ENCODE measurements around the gene C6orf58. TPM values are rescaled to one million over a fixed set of nuclear protein-coding genes. Genes with fewer than 3 reads are reported as not detected.

The C6orf58 gene
- polyA plus RNA-seq, 1 donor from 2014 or later = 0.97 TPM

DNA sequence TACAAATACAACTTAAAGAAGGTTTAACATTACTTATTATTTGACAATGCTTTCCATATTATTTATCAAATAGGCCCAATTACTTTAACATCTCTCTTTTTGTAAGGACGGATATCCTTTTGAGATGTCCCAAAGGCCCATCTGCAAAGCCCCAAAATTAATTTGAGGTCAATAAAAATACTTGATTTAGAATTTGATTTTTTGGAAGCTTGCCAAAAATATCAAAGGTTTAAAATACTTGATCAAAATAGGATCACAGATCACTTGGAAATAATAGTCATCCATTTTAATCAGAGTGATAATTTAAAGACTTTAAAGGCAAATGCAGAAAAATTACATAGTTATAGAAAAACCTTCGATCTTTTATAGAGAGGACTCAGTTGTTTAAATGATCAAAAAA lies 8.1 kb downstream of the C6orf58 start:
- H3K27ac ChIP-seq (ENCODE audit: low read length) = no peak overlapping the region
- no peak overlapping the region for H3K4me3 ChIP-seq (ENCODE audit: low read length)
- no peaks in the 10 kb centered on the region for H3K9me3 ChIP-seq (ENCODE audit: low read length)
- H3K27me3 ChIP-seq (ENCODE audit: insufficient read depth, low read depth, low read length) = no peaks in the 10 kb centered on the region
- no peaks in the 10 kb centered on the region for H3F3A ChIP-seq (ENCODE audit: insufficient read depth, low read length, poor library complexity, severe bottlenecking)
- H3K4me2 ChIP-seq (ENCODE audit: low read length) = no peak overlapping the region
- TF ChIP-seq, protein P1, sequence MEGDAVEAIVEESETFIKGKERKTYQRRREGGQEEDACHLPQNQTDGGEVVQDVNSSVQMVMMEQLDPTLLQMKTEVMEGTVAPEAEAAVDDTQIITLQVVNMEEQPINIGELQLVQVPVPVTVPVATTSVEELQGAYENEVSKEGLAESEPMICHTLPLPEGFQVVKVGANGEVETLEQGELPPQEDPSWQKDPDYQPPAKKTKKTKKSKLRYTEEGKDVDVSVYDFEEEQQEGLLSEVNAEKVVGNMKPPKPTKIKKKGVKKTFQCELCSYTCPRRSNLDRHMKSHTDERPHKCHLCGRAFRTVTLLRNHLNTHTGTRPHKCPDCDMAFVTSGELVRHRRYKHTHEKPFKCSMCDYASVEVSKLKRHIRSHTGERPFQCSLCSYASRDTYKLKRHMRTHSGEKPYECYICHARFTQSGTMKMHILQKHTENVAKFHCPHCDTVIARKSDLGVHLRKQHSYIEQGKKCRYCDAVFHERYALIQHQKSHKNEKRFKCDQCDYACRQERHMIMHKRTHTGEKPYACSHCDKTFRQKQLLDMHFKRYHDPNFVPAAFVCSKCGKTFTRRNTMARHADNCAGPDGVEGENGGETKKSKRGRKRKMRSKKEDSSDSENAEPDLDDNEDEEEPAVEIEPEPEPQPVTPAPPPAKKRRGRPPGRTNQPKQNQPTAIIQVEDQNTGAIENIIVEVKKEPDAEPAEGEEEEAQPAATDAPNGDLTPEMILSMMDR (IDR thresholded peaks at IDR 0.05; ENCODE audit: poor library complexity, severe bottlenecking) = no peak
- TF ChIP-seq EP300 (conservative IDR thresholded peaks at IDR 0.05; ENCODE audit: poor library complexity, severe bottlenecking) (no peak), SMC3 (conservative IDR thresholded peaks at IDR 0.05; ENCODE audit: poor library complexity) (no peak), POLR2AphosphoS5 (IDR thresholded peaks at IDR 0.05) (no peak), TAF1 (IDR thresholded peaks at IDR 0.05; ENCODE audit: low read depth) (no peak), RAD21 (conservative IDR thresholded peaks at IDR 0.05) (no peak)
- TF ChIP-seq, protein P2, sequence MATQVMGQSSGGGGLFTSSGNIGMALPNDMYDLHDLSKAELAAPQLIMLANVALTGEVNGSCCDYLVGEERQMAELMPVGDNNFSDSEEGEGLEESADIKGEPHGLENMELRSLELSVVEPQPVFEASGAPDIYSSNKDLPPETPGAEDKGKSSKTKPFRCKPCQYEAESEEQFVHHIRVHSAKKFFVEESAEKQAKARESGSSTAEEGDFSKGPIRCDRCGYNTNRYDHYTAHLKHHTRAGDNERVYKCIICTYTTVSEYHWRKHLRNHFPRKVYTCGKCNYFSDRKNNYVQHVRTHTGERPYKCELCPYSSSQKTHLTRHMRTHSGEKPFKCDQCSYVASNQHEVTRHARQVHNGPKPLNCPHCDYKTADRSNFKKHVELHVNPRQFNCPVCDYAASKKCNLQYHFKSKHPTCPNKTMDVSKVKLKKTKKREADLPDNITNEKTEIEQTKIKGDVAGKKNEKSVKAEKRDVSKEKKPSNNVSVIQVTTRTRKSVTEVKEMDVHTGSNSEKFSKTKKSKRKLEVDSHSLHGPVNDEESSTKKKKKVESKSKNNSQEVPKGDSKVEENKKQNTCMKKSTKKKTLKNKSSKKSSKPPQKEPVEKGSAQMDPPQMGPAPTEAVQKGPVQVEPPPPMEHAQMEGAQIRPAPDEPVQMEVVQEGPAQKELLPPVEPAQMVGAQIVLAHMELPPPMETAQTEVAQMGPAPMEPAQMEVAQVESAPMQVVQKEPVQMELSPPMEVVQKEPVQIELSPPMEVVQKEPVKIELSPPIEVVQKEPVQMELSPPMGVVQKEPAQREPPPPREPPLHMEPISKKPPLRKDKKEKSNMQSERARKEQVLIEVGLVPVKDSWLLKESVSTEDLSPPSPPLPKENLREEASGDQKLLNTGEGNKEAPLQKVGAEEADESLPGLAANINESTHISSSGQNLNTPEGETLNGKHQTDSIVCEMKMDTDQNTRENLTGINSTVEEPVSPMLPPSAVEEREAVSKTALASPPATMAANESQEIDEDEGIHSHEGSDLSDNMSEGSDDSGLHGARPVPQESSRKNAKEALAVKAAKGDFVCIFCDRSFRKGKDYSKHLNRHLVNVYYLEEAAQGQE (IDR thresholded peaks at IDR 0.05; ENCODE audit: borderline replicate concordance) = no peak
- H3K9me2 ChIP-seq (ENCODE audit: insufficient read depth, low read length) = no peaks in the 10 kb centered on the region
- H2AFZ ChIP-seq (ENCODE audit: low read depth, low read length) = no peak overlapping the region
- no peaks in the 10 kb centered on the region for H4K20me1 ChIP-seq (ENCODE audit: insufficient read depth)
- no peaks in the 10 kb centered on the region for H3K36me3 ChIP-seq (ENCODE audit: insufficient read depth, low read length)
- no peaks in the 10 kb centered on the region for H3K79me2 ChIP-seq (replicated peaks; ENCODE audit: insufficient read depth, low read length)
- no peak overlapping the region for H3K9ac ChIP-seq (ENCODE audit: low read length)

DNA sequence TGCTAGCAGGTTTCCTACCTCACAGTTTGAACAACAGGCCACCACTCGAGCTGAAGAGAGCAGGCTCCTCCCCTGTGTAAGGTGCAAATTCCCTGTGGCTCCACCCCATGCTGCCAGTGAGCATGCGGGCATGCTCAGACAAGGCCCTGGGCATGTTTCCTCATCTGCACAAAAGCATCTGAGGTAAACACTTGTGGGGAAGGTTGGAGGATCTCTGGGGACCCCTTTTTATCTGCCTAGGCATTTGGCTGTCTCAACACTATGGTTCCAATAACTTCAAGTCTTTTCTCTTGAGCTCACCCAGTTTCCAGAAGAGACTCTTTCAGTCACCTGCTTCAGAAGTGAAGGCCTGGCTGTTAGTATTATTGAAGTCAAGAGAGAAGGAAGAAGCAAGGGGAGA lies 9.4 kb downstream of the C6orf58 start:
- Histone ChIP-seq H4K20me1 (ENCODE audit: insufficient read depth) (no peaks in the 10 kb centered on the region), H3F3A (ENCODE audit: insufficient read depth, low read length, poor library complexity, severe bottlenecking) (no peaks in the 10 kb centered on the region), H3K27me3 (ENCODE audit: insufficient read depth, low read depth, low read length) (no peaks in the 10 kb centered on the region), H3K4me2 (ENCODE audit: low read length) (no peak overlapping the region), H3K27ac (ENCODE audit: low read length) (no peak overlapping the region), H3K9me3 (ENCODE audit: low read length) (no peaks in the 10 kb centered on the region), H3K9ac (ENCODE audit: low read length) (no peak overlapping the region), H2AFZ (ENCODE audit: low read depth, low read length) (no peak overlapping the region), H3K4me3 (ENCODE audit: low read length) (no peak overlapping the region), H3K9me2 (ENCODE audit: insufficient read depth, low read length) (no peaks in the 10 kb centered on the region), H3K36me3 (ENCODE audit: insufficient read depth, low read length) (no peaks in the 10 kb centered on the region), H3K79me2 (replicated peaks; ENCODE audit: insufficient read depth, low read length) (no peaks in the 10 kb centered on the region)
- TF ChIP-seq EP300 (conservative IDR thresholded peaks at IDR 0.05; ENCODE audit: poor library complexity, severe bottlenecking) = no peak
- TF ChIP-seq SMC3 (conservative IDR thresholded peaks at IDR 0.05; ENCODE audit: poor library complexity) = no peak
- no peak for TF ChIP-seq MXI1 (conservative IDR thresholded peaks at IDR 0.05; ENCODE audit: poor library complexity, severe bottlenecking)

DNA sequence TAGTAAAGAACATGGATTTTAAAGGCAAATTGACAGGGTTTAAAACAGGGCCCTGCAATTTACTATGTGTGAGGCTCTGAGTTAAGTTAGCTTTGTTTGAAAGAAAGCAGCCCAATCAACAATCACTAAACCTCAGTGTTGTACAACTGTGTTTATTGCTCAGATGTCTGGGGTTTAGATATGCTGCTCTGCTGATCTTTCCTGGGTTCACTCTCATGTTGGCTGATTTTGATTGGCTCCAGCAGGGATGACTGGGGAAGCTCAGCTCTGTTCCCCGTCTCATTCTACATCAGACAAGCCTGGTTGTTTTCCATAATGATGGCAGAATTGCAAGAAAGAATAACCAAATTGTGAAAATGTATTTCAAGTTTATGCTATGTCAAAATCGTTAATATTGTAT lies 10.9 kb downstream of the C6orf58 start:
- Histone ChIP-seq H3K9me3 (ENCODE audit: low read length) (no peaks in the 10 kb centered on the region), H3F3A (ENCODE audit: insufficient read depth, low read length, poor library complexity, severe bottlenecking) (no peaks in the 10 kb centered on the region), H3K4me3 (ENCODE audit: low read length) (no peak overlapping the region), H4K20me1 (ENCODE audit: insufficient read depth) (no peaks in the 10 kb centered on the region), H3K36me3 (ENCODE audit: insufficient read depth, low read length) (no peaks in the 10 kb centered on the region), H3K27ac (ENCODE audit: low read length) (no peak overlapping the region), H3K9me2 (ENCODE audit: insufficient read depth, low read length) (no peaks in the 10 kb centered on the region), H3K27me3 (ENCODE audit: insufficient read depth, low read depth, low read length) (no peaks in the 10 kb centered on the region), H3K79me2 (replicated peaks; ENCODE audit: insufficient read depth, low read length) (no peaks in the 10 kb centered on the region), H3K9ac (ENCODE audit: low read length) (no peak overlapping the region), H2AFZ (ENCODE audit: low read depth, low read length) (no peak overlapping the region), H3K4me2 (ENCODE audit: low read length) (no peak overlapping the region)
- TF ChIP-seq EZH2 (IDR thresholded peaks at IDR 0.05; ENCODE audit: borderline replicate concordance, insufficient read depth, low read length, poor library complexity, severe bottlenecking) = no peak
- TF ChIP-seq TAF1 (IDR thresholded peaks at IDR 0.05; ENCODE audit: low read depth) = no peak
- TF ChIP-seq SMC3 (conservative IDR thresholded peaks at IDR 0.05; ENCODE audit: poor library complexity) = no peak
- no peak for TF ChIP-seq EP300 (conservative IDR thresholded peaks at IDR 0.05; ENCODE audit: poor library complexity, severe bottlenecking)
- no peak for TF ChIP-seq POLR2AphosphoS5 (IDR thresholded peaks at IDR 0.05)
- TF ChIP-seq RAD21 (conservative IDR thresholded peaks at IDR 0.05) = no peak
- TF ChIP-seq, protein P2 (IDR thresholded peaks at IDR 0.05; ENCODE audit: borderline replicate concordance) = no peak
- TF ChIP-seq MXI1 (conservative IDR thresholded peaks at IDR 0.05; ENCODE audit: poor library complexity, severe bottlenecking) = no peak
- TF ChIP-seq, protein P1 (IDR thresholded peaks at IDR 0.05; ENCODE audit: poor library complexity, severe bottlenecking) = no peak
